Calu3 (cell line): Measurements from ENCODE around the gene GTF2F2. TPM values are rescaled to one million over a fixed set of nuclear protein-coding genes. Genes with fewer than 3 reads are reported as not detected.
"Not testable (repeated sequence)": the region's sequence is repeated elsewhere in the genome, so short reads cannot be mapped to it uniquely, and the experiment has no call there.

Experiments used
- BruUV-seq: library from RNA; stranded (reverse); fragments of 400-500 nt; replicated peaks from 2 replicates; lab custom pipeline; 2021; lab: Mats Ljungman, UMichigan
- CTCF ChIA-PET: fragments of 300-600 bp; sonication (Branson Sonifier 250); formaldehyde crosslinking; loops from one replicate; lab custom pipeline; 2022; ENCODE audit warnings: antibody characterized with exemption; lab: Charles Lee
- DNase-seq: peaks from one replicate; pipeline ENCODE4 v3.0.0; 2022
- H3K27ac Mint-ChIP-seq: one replicate; pipeline ENCODE4 v1.8.0; 2022; ENCODE audit warnings: mixed read lengths; ENCODE audit not compliant: unreplicated experiment
- H3K27me3 Mint-ChIP-seq: one replicate; pipeline ENCODE4 v1.8.0; 2022; ENCODE audit warnings: mixed read lengths; ENCODE audit not compliant: unreplicated experiment
- H3K36me3 Mint-ChIP-seq: one replicate; pipeline ENCODE4 v1.8.0; 2022; ENCODE audit warnings: mild to moderate bottlenecking, moderate library complexity, mixed read lengths; ENCODE audit not compliant: insufficient read depth, unreplicated experiment
- H3K4me1 Mint-ChIP-seq: one replicate; pipeline ENCODE4 v1.8.0; 2022; ENCODE audit warnings: mild to moderate bottlenecking, low read depth, mixed read lengths; ENCODE audit not compliant: unreplicated experiment
- H3K4me3 Mint-ChIP-seq: one replicate; pipeline ENCODE4 v1.8.0; 2022; ENCODE audit warnings: mild to moderate bottlenecking, low read depth, moderate library complexity, mixed read lengths; ENCODE audit not compliant: unreplicated experiment
- H3K9me3 Mint-ChIP-seq: one replicate; pipeline ENCODE4 v1.8.0; 2022; ENCODE audit warnings: low read depth, mixed read lengths; ENCODE audit not compliant: unreplicated experiment
- intact Hi-C: fragments of 100-400 bp; cut with micrococcal nuclease; formaldehyde crosslinking; loops from one replicate; pipeline ENCODE4 v1.10.0; 2022; ENCODE audit not compliant: unreplicated experiment
- total RNA-seq: library from RNA; stranded (reverse); gene quantifications from 2 replicates; pipeline ENCODE4 v1.2.3, GENCODE V29; 2022
- TF ChIP-seq, protein P1 (sequence below): fragments of 200-600 bp; IDR thresholded peaks from one replicate; pipeline ENCODE4 v1.8.0; 2022; ENCODE audit warnings: antibody characterized with exemption; ENCODE audit not compliant: unreplicated experiment

Gene GTF2F2
- total RNA-seq, 1 experiment from 2014 or later, result 23.9 TPM

DNA sequence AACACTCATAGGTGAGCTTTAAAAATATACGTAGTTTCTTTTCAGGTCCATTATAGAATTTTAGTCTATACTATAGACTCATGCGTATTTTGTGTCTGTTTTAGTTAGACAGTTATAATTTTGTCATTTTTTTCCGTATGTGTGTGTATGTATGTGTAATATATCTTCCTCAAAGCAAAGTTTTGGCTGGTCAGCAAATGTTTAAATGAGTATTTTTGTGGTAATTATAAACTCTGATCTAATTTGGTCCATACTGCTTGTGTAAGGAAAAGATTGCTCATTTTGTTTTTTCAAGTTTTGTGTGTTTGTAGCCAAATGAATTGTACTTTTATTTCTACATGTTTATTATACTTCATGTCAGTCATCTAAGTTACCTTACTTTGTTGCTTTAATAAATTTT, 60.0 kb downstream of the GTF2F2 start:
- intact Hi-C loops, result no loop called here
- BruUV-seq, result no TSS peak
- Mint-ChIP-seq H3K27me3 (no peaks in the 10 kb centered on the region), H3K9me3 (no peaks in the 10 kb centered on the region), H3K36me3 (peaks cover 15% of the 10 kb centered on the region), H3K4me3 (no peak overlapping the region), H3K4me1 (peaks cover 25% of the 10 kb centered on the region), H3K27ac (no peak overlapping the region)
- CTCF ChIA-PET, result no interaction called here
- TF ChIP-seq, protein P1, sequence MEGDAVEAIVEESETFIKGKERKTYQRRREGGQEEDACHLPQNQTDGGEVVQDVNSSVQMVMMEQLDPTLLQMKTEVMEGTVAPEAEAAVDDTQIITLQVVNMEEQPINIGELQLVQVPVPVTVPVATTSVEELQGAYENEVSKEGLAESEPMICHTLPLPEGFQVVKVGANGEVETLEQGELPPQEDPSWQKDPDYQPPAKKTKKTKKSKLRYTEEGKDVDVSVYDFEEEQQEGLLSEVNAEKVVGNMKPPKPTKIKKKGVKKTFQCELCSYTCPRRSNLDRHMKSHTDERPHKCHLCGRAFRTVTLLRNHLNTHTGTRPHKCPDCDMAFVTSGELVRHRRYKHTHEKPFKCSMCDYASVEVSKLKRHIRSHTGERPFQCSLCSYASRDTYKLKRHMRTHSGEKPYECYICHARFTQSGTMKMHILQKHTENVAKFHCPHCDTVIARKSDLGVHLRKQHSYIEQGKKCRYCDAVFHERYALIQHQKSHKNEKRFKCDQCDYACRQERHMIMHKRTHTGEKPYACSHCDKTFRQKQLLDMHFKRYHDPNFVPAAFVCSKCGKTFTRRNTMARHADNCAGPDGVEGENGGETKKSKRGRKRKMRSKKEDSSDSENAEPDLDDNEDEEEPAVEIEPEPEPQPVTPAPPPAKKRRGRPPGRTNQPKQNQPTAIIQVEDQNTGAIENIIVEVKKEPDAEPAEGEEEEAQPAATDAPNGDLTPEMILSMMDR, result no peak
- DNase-seq, result no peak

DNA sequence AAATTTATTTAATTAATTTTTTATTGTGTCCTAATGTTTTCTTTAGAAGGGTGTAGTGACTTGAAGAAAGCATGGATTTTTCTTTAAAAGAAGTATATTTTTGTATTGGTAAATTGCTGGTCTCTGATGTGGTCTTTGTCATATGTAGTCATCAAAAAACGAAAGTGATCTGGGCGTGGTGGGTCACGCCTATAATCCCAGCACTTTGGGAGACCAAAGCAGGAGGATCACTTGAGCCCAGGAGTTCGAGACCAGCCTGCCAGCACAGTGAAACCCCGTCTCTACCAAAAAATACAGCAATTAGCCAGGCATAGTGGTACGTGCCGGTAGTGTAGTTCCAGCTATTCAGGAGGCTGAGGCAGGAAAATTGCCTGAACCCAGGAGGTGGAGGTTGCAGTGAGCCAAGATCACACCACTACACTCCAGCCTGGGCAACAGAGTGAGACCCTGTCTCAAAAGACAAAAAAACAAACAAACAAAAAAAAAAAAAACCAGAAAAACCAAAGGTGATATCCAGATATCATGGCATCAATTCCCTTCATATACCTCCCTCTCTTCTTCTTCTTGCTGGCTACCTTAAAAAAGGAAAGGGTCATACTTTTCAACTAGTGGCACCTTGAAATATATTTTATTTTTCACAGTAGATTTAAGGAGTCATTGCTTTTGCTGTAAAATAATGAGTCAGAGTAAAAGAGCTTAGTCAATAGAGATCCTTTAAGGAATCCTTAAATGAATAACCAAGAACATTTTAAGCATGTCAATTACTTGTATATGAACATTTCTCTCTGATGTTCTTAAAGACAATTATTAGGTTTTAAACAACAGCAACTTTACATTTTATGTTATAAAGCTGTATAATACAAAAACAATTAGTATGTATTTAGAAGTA, 60.6 kb downstream of the GTF2F2 start:
- intact Hi-C loops, result no loop called here
- Mint-ChIP-seq H3K27me3 (no peaks in the 10 kb centered on the region), H3K27ac (no peak overlapping the region), H3K9me3 (no peaks in the 10 kb centered on the region), H3K36me3 (peaks cover 15% of the 10 kb centered on the region), H3K4me3 (no peak overlapping the region), H3K4me1 (peaks cover 25% of the 10 kb centered on the region)
- BruUV-seq, result no TSS peak
- TF ChIP-seq, protein P1, result no peak
- CTCF ChIA-PET, result interaction anchor here (1.0 to 1.1 kb wide), 2 partner anchors 19 to 46 kb away, joined by 3 to 5 read pairs; no protein-coding TSS in a partner anchor
- DNase-seq, result no peak

DNA sequence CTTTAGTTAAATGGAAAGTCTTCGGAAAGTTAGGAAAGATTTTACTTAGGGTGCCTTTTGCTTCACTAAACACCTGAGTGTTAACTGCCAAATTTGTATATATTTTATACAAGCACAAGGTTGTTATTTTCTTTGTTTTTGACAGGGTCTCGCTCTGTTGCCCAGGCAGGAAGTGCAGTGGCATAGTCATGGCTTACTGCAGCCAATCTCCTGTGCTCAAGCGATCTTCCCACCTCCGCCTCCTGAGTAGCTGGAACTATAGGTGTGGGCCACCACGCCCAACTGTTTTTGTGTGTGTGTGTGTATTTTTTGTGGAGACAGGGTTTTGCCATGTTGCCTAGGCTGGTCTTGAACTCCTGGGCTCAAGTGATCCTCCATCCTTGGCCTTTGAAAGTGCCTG, 64.4 kb downstream of the GTF2F2 start:
- TF ChIP-seq, protein P1, result no peak
- no TSS peak for BruUV-seq
- intact Hi-C loops, result no loop called here
- H3K4me3 Mint-ChIP-seq, result no peak overlapping the region
- DNase-seq, result no peak
- no peaks in the 10 kb centered on the region for H3K9me3 Mint-ChIP-seq
- CTCF ChIA-PET, result no interaction called here
- no peaks in the 10 kb centered on the region for H3K27me3 Mint-ChIP-seq
- H3K27ac Mint-ChIP-seq, result no peak overlapping the region
- peaks cover 9% of the 10 kb centered on the region for H3K4me1 Mint-ChIP-seq
- peaks cover 7% of the 10 kb centered on the region for H3K36me3 Mint-ChIP-seq

DNA sequence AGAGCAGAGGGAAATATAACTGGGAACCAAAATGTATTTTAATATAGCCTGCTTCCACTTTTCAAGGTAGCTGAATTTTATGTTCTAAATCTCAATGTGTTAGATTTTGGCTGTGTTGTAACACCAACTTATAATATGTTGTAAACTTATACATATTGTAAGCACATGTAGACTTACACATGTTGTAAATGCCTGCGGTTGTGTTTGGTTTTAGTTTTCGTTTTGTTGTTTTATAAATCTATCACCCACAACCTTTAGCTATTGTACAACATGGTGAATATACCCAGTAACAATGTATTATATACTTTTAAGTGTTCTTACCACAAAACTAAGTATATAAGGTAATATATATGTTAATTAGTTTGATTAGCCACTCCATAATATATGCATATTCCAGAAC, 65.0 kb downstream of the GTF2F2 start:
- intact Hi-C loops, result no loop called here
- peaks cover 9% of the 10 kb centered on the region for H3K4me1 Mint-ChIP-seq
- no TSS peak for BruUV-seq
- no peaks in the 10 kb centered on the region for H3K9me3 Mint-ChIP-seq
- DNase-seq, result no peak
- no peak overlapping the region for H3K4me3 Mint-ChIP-seq
- no peaks in the 10 kb centered on the region for H3K27me3 Mint-ChIP-seq
- no peak overlapping the region for H3K27ac Mint-ChIP-seq
- H3K36me3 Mint-ChIP-seq, result peaks cover 7% of the 10 kb centered on the region
- TF ChIP-seq, protein P1, result no peak
- CTCF ChIA-PET, result no interaction called here

DNA sequence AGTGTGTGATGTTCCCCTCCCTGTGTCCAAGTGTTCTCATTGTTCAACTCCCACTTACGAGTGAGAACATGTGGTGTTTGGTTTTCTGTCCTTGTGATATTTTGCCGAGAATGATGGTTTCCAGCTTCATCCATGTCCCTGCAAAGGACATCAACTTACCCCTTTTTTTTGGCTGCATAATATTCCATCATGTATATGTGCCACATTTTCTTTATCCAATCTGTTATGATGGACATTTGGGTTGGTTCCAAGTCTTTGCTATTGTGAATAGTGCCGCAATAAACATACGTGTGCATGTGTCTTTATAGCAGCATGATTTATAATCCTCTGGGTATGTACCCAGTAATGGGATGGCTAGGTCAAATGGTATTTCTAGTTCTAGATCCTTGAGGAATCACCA, 68.8 kb downstream of the GTF2F2 start:
- H3K36me3 Mint-ChIP-seq, H3K4me3 Mint-ChIP-seq, BruUV-seq, H3K27me3 Mint-ChIP-seq, CTCF ChIA-PET, DNase-seq, intact Hi-C loops, H3K9me3 Mint-ChIP-seq, H3K4me1 Mint-ChIP-seq: not testable (repeated sequence)
- H3K27ac Mint-ChIP-seq, result peak overlapping the region; percentile 27

DNA sequence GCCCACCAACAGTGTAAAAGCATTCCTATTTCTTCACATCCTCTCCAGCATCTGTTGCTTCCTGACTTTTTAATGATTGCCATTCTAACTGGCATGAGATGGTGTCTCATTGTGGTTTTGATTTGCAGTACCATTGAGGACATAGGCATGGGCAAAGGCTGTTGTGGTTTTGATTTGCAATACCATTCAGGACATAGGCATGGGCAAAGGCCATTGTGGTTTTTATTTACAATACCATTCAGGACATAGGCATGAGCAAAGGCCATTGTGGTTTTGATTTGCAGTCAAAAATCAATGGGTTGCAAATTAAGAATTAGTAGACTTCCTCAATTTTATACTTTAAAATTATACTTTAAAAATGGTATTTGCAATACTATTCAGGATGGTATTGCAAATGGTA, 69.2 kb downstream of the GTF2F2 start:
- peak overlapping the region; percentile 27 for H3K27ac Mint-ChIP-seq
- H3K36me3 Mint-ChIP-seq, H3K27me3 Mint-ChIP-seq, H3K9me3 Mint-ChIP-seq, intact Hi-C loops, H3K4me3 Mint-ChIP-seq, H3K4me1 Mint-ChIP-seq, BruUV-seq: not testable (repeated sequence)
- CTCF ChIA-PET, result interaction anchor here (0.8 kb wide), 1 partner anchor 30 kb away, joined by 5 read pairs; no protein-coding TSS in a partner anchor
- peak; percentile 46 for DNase-seq
